GM15510 (cell line): ENCODE results near the gene CEP78.

Experiments used
- POLR2A ChIP-seq: IDR thresholded peaks from 3 replicates; pipeline ENCODE4 v1.6.1; 2011; ENCODE audit warnings: borderline replicate concordance; ENCODE audit not compliant: insufficient read length; ENCODE audit errors: extremely low read depth

The CEP78 gene

GRCh38 chr9:78261403-78262001 is 25.6 kb downstream of the CEP78 start:
- no peak for TF ChIP-seq POLR2A

DNA sequence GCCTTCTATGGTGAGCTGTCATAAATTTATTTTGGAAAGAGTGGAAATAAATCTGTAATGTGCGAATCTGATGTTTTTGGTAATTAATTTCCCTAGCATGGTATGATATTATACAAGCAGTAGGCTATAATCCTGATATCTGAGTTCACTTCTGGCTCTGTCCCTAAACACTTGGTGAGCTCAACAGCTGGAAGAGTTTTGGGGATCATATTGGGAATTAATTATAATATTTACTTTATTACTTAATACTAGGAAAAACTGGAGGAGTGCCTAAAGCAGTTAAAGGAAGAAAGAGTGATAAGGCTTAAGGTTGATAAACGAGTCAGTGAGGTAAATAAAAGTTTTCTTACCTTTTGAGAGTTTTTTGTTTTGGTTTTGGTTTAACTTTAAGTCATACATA is 26.8 kb downstream of the CEP78 start:
- no peak for TF ChIP-seq POLR2A

DNA sequence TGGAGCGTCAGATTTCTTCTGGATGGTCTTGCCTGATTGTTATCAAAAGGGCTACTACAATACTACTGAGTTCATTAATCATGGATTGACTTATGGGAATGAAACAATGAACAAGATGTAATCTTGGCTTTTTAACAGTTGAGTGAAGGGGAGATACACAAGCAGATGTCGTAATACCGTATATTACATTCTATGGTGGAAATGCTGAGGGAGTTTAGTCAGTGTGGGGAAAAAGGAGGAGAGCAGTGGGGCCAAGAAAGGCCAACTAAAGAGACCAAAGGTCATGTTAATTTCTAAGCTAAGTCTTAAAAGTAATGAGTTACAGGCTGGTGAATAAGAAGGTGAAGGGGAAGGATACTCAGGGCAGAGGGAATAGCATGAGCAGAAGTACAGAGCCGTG is 32.0 kb downstream of the CEP78 start:
- no peak for TF ChIP-seq POLR2A

- TF ChIP-seq POLR2A = no peak
Measured at GRCh38 chr9:78269784-78270183, 33.9 kb downstream of the CEP78 start.

DNA sequence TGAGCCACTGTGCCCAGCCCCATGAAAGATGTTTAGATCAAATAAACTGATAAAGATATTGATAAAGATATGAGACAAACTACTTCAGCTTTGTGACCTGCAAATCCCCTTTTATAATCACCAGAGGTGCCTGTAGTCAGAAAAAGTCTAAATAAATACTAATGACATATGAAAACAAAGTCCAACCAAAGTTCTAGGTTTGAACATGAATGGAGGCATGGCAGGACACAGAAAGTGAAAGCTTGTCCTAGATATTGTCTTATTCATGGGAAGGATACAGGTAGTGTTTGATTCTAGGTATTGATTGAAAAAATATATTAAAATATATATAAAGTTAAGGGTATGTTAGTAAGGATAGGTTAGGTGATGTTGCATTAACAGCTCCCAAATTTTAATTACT is 36.4 kb downstream of the CEP78 start:
- TF ChIP-seq POLR2A = no peak

DNA sequence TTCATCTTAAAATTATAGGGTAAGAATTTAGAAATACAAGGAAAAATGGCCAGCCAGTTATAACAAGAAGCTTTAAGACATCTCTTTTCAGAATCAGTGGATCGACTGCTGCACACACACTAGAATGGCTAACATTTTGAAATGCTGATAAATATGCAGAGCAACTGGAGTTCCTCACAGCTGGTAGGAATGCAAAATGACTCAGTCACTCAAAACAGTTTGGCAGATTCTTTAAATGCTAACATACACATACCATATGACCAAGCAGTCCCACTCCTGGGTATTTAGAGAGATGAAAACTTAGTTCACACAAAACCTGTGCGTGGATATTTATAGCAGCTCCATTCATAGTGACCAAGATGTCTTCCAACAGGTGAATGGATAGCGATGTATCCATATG is 37.9 kb downstream of the CEP78 start:
- no peak for TF ChIP-seq POLR2A

DNA sequence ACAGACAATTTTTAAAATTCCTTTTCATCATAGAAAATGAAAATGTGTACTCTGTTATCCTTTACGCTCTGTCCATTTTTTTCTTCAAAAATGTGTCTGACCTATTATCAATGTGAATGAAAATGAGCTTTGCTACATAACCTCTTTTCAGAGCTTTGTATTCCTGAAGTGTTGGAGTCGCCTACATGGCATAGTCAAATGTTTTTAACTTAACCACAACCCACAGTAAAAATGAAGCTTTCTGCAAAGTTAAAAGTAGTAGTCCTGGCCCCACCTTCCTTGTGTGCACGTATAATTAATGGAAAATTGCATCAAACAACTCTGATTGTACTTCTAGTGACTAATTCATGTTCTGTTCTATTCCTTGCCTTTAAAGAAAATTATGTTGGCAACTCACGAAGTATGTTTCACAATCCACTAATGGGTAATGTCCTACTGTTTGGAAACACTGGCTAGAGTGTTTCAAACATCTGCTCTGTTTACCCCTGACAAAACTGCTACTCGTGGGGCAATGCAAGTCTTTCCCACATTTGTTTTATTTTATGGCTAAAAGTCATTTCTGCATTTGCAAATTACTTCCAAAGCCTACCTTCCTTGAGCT is 42.4 kb downstream of the CEP78 start:
- no peak for TF ChIP-seq POLR2A

DNA sequence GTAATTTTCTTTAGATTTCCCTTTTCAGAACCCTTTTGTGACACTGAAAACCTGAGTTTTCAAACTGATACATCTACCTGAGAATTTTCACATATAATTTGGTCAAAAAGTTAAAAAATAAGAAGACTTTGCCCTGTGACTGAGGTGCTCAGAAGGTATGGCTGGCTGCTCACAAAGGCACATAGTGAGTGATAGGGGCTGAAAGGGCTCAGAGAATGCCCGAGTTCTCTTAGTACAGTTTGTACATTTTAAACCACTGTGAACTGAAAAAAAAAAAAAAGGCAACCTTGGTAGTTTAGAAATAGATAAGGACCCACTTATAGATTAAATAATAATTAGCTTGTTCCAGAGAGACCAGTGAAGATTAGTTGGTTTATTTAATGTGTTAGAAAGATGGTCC is 42.9 kb downstream of the CEP78 start:
- no peak for TF ChIP-seq POLR2A

DNA sequence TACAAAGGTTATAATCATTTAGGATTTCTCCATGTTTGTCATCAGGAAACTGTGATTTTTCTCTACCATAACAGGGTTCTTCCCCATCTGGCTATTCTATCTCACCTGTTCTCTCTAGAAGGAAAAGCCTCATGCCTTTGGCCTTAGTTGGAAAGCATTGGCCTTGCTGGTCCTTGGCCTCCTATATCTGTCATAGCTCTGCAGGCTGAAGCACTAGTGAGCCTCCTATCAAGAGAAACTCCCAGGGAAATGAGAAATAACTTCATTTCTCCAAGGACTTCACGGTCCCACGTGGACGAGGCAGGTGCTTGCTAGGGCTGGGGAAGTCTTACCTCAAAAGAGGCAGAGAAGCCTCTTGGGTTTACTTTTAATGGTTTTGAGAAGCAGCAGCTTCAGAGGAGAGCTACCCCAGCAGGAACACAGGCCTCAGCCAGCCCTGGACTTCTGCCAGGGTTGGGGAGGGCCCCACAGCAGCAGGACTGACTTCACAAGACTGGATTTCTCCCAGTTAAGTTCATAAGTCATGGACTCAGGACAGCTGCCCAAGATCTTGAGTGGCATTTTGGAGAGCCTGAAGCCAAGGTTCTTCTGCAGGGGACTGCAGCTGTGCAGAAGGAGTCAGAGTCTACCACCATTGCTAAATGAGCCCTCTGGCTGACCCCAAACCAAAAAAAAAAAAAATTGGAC is 45.2 kb downstream of the CEP78 start:
- TF ChIP-seq POLR2A = no peak

GRCh38 chr9:78286125-78286524 is 50.2 kb downstream of the CEP78 start:
- no peak for TF ChIP-seq POLR2A

GRCh38 chr9:78286946-78287388 is 51.1 kb downstream of the CEP78 start:
- TF ChIP-seq POLR2A = no peak

DNA sequence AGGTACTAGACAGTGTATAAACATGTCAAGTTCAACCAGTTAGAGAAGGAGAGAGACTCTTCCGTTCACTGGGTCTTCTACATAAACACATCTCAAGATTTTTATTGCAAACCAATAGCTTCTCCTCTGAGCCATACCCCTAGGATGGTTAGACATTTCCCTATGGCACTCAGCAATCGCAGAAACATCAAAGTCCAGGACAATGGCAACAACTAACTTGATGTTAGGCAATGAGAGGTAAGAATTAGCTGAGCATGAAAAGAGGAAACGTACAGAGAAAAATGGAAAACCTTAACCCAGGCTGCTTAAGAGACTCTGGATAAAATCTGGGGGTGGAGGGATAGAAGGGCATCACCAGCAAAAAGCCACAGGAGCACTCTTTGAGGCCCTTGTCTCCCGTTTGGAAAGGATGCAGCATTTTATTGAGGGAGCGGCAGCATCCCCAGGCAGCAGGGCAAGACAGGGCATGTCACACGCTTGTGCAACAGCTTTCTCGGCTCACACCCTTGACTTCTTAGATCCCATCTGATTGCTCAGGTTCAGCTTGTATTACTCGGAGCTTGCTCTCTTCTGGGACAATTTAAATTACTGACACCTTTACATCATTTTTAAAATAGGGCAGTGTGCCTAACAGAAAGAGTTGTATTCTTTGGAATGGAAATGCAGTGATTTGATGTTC is 52.5 kb downstream of the CEP78 start:
- TF ChIP-seq POLR2A = no peak

GRCh38 chr9:78289474-78289873 is 53.6 kb downstream of the CEP78 start:
- TF ChIP-seq POLR2A = no peak

DNA sequence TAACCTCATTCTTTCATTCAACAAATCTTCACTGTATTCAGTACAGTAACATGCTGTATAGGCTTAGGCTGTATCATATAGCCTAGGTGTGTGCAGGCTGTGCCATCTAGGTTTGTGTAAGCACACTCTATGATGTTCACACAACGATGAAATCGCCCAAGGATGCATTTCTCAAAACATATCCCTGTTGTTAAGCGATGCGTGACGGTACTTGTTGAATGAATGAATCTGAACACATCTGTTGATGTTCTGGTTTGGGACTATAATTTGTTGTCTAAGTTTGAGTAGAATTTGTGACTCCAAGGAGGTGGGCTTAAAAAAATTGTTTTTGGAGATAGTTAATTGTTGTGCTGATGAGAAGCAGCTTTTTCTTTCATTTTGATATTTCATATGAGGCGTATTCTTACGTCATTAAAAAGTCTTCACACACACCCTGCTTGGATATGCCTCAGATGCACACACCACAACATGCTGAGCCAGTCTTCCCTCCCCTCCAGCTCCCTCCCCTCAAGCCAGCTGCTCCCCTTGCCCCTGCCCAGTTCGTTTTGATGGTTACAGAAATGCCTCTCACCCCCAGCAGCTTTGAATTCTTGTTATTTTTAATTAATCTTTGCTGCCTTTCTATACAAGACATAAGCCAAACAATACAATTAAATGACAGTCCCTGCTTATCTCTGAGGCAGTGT is 55.5 kb downstream of the CEP78 start:
- TF ChIP-seq POLR2A = no peak

- TF ChIP-seq POLR2A = no peak
Measured at GRCh38 chr9:78292026-78292425, 56.2 kb downstream of the CEP78 start.
